ENCODE data around the gene COX14.

DNA sequence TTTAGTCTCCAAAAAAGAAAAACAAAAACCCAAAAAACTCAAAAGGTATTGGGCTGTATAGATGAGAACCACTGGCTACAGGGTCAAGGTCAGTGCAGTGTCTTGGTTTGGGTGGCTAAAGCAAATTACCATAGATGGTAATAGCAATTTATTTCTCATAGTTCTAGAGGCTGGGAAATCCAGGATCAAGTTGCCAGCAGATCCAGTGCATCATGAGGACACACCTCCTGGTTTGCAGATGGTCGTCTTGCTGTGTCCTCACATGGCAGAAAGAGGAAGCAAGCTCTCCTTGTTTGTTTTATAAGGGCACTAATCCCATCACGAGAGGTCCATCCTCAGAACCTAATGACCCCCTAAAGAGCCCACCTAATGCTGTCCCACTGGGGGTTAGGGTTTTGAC is 11.2 kb downstream of the COX14 start:
- TF ChIP-seq POLR2A (IDR thresholded peaks at IDR 0.05; ENCODE audit: borderline replicate concordance, extremely low read depth, insufficient read depth, insufficient read length) (no peak), FOSL1 (IDR thresholded peaks at IDR 0.05; ENCODE audit: low read depth) (no peak), JUND (IDR thresholded peaks at IDR 0.05) (no peak)
- TF ChIP-seq, protein P1, sequence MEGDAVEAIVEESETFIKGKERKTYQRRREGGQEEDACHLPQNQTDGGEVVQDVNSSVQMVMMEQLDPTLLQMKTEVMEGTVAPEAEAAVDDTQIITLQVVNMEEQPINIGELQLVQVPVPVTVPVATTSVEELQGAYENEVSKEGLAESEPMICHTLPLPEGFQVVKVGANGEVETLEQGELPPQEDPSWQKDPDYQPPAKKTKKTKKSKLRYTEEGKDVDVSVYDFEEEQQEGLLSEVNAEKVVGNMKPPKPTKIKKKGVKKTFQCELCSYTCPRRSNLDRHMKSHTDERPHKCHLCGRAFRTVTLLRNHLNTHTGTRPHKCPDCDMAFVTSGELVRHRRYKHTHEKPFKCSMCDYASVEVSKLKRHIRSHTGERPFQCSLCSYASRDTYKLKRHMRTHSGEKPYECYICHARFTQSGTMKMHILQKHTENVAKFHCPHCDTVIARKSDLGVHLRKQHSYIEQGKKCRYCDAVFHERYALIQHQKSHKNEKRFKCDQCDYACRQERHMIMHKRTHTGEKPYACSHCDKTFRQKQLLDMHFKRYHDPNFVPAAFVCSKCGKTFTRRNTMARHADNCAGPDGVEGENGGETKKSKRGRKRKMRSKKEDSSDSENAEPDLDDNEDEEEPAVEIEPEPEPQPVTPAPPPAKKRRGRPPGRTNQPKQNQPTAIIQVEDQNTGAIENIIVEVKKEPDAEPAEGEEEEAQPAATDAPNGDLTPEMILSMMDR (IDR thresholded peaks at IDR 0.05 in 2 of 3, conservative IDR thresholded peaks at IDR 0.05 in 1 of 3; ENCODE audit: borderline replicate concordance in 1 of 3, insufficient read depth in 1 of 3, low read depth in 2 of 3, low read length in 2 of 3): no peak

Data from HCT116 (cell line).